SK-N-SH (cell line): ENCODE data around the gene DPP10. TPM values are rescaled to one million over a fixed set of nuclear protein-coding genes. Genes with fewer than 3 reads are reported as not detected.

Experiments
- CTCF ChIA-PET: fragments of 300-600, 350-600 bp; formaldehyde crosslinking; extraction: SDS; loops from one replicate; lab custom pipeline; 2021; lab: Yijun Ruan, JAX
- POLR2A ChIA-PET: fragments of 350-600 bp; sonication (Branson Sonifier 250); formaldehyde crosslinking; extraction: SDS; loops from one replicate; lab custom pipeline; 2020; ENCODE audit warnings: antibody characterized with exemption, inconsistent platforms; lab: Yijun Ruan, JAX
- DNase-seq: peaks from one replicate; pipeline ENCODE4 v3.0.0; 2012
- H2AFZ ChIP-seq: fragments of 200-600 bp; sonication (generic); 2 replicates; pipeline ENCODE4 v1.8.1; 2016; ENCODE audit warnings: antibody characterized with exemption, mild to moderate bottlenecking, low read depth
- H3F3A ChIP-seq: fragments of 200-600 bp; sonication (generic); replicated peaks from 2 replicates; pipeline ENCODE3; 2016; ENCODE audit warnings: antibody characterized with exemption, mild to moderate bottlenecking; ENCODE audit not compliant: insufficient read depth
- H3K27ac ChIP-seq, 2 experiments: fragments of 200-500 bp in 1 of 2; fragments of 200-600 bp in 1 of 2; sonication (Bioruptor generic) in 1 of 2; sonication (generic), shearing (Covaris generic) in 1 of 2; 2 replicates each; pipeline versions ENCODE4 v1.5.1 to v1.6.1; 2014 to 2016; ENCODE audit warnings: low read depth in 2 of 2, inconsistent platforms in 1 of 2, low read length in 1 of 2, mild to moderate bottlenecking in 1 of 2, mixed read lengths in 1 of 2
- H3K27me3 ChIP-seq: fragments of 200-600 bp; sonication (generic), shearing (Covaris generic); 2 replicates; pipeline ENCODE4 v1.6.1; 2016; ENCODE audit warnings: mixed run types; ENCODE audit not compliant: insufficient read depth
- H3K36me3 ChIP-seq, 2 experiments: fragments of 200-500 bp in 1 of 2; fragments of 200-600 bp in 1 of 2; sonication (Bioruptor generic) in 1 of 2; sonication (generic) in 1 of 2; replicated peaks in 1 of 2; 2 replicates each; pipeline versions ENCODE3 to v1.5.1; 2014 to 2016; ENCODE audit warnings: low read length in 1 of 2, mild to moderate bottlenecking in 1 of 2; ENCODE audit not compliant: insufficient read depth in 2 of 2, control insufficient read depth in 1 of 2
- H3K4me1 ChIP-seq, 2 experiments: fragments of 200-500 bp in 1 of 2; fragments of 200-600 bp in 1 of 2; sonication (Bioruptor generic) in 1 of 2; sonication (generic), shearing (Covaris generic) in 1 of 2; 2 replicates each; pipeline versions ENCODE4 v1.5.1 to v1.6.1; 2014 to 2016; ENCODE audit warnings: low read depth in 1 of 2, low read length in 1 of 2, mixed run types in 1 of 2; ENCODE audit not compliant: insufficient read depth in 2 of 2, control insufficient read depth in 1 of 2
- H3K4me2 ChIP-seq: fragments of 200-600 bp; sonication (generic), shearing (Covaris generic); 2 replicates; pipeline ENCODE4 v1.6.1; 2017; ENCODE audit warnings: mixed run types
- H3K4me3 ChIP-seq, 2 experiments: fragments of 200-500 bp in 1 of 2; fragments of 200-600 bp in 1 of 2; sonication (Bioruptor generic) in 1 of 2; sonication (generic), shearing (Covaris generic) in 1 of 2; 2 replicates each; pipeline versions ENCODE4 v1.5.1 to v1.8.1; 2014 to 2016; ENCODE audit warnings: low read depth in 2 of 2, inconsistent platforms in 1 of 2, low read length in 1 of 2, mild to moderate bottlenecking in 1 of 2, mixed read lengths in 1 of 2, moderate library complexity in 1 of 2
- H3K79me2 ChIP-seq: fragments of 200-600 bp; sonication (generic); 2 replicates; pipeline ENCODE4 v1.8.1; 2017; ENCODE audit warnings: mild to moderate bottlenecking; ENCODE audit not compliant: insufficient read depth
- H3K9ac ChIP-seq: fragments of 200-600 bp; sonication (generic); 2 replicates; pipeline ENCODE4 v1.6.1; 2017; ENCODE audit warnings: mixed run types
- H3K9me2 ChIP-seq: fragments of 200-600 bp; sonication (generic); 2 replicates; pipeline ENCODE4 v1.6.1; 2017; ENCODE audit warnings: mixed run types
- H3K9me3 ChIP-seq: fragments of 200-600 bp; sonication (generic); 2 replicates; pipeline ENCODE4 v1.6.1; 2017; ENCODE audit warnings: mixed run types, mild to moderate bottlenecking, moderate library complexity
- H4K20me1 ChIP-seq: fragments of 200-600 bp; sonication (generic); 2 replicates; pipeline ENCODE4 v1.6.1; 2017; ENCODE audit warnings: mild to moderate bottlenecking, mixed run types; ENCODE audit not compliant: insufficient read depth
- CHD2 ChIP-seq: fragments of 150-350 bp; IDR thresholded peaks from 2 replicates; pipeline ENCODE4 v1.6.1; 2018; ENCODE audit warnings: low read length; ENCODE audit not compliant: partially characterized antibody
- CTCF ChIP-seq: fragments of 200-600 bp; sonication (generic); IDR thresholded peaks from 2 replicates; pipeline ENCODE4 v1.6.1; 2017; ENCODE audit warnings: antibody characterized with exemption, mild to moderate bottlenecking, moderate library complexity
- EP300 ChIP-seq, 2 experiments: IDR thresholded peaks; 2 replicates each; pipeline versions ENCODE4 v1.4.0 to v1.6.1; 2012; ENCODE audit warnings: borderline replicate concordance in 1 of 2, low read depth in 1 of 2, low read length in 1 of 2
- FOXJ3 ChIP-seq: sonication (generic); formaldehyde crosslinking; IDR thresholded peaks from 2 replicates; pipeline ENCODE4 v1.5.1; 2020; ENCODE audit warnings: mild to moderate bottlenecking, missing genetic modification reagents
- GATA2 ChIP-seq: sonication (generic); formaldehyde crosslinking; IDR thresholded peaks from 2 replicates; pipeline ENCODE4 v1.5.0; 2020; ENCODE audit warnings: mild to moderate bottlenecking, missing genetic modification reagents
- MEF2A ChIP-seq: IDR thresholded peaks from 2 replicates; pipeline ENCODE4 v1.4.0; 2012; ENCODE audit warnings: low read depth, borderline replicate concordance
- MXI1 ChIP-seq: IDR thresholded peaks from 2 replicates; pipeline ENCODE4 v1.6.1; 2012; ENCODE audit warnings: mild to moderate bottlenecking, low read depth, low read length, improper control_type of control experiment
- NRF1 ChIP-seq: IDR thresholded peaks from 2 replicates; pipeline ENCODE4 v1.6.1; 2012; ENCODE audit warnings: low read depth, mild to moderate bottlenecking, low read length
- PBX3 ChIP-seq: IDR thresholded peaks from 2 replicates; pipeline ENCODE4; 2012
- POLR2AphosphoS5 ChIP-seq: IDR thresholded peaks from 2 replicates; pipeline ENCODE4 v1.6.1; 2012; ENCODE audit warnings: low read depth, low read length
- RAD21 ChIP-seq: IDR thresholded peaks from 2 replicates; pipeline ENCODE4 v1.6.1; 2012; ENCODE audit warnings: mild to moderate bottlenecking, low read length
- REST ChIP-seq: IDR thresholded peaks from 2 replicates; pipeline ENCODE4 v1.6.1; 2012; ENCODE audit warnings: mild to moderate bottlenecking, low read depth, low read length, moderate library complexity
- RFX5 ChIP-seq: IDR thresholded peaks from 2 replicates; pipeline ENCODE4 v1.6.1; 2012; ENCODE audit warnings: mild to moderate bottlenecking, improper control_type of control experiment, low read length
- RXRA ChIP-seq: IDR thresholded peaks from 2 replicates; pipeline ENCODE4 v1.4.0; 2012; ENCODE audit warnings: low read depth, mild to moderate bottlenecking, borderline replicate concordance
- SIN3A ChIP-seq: IDR thresholded peaks from 2 replicates; pipeline ENCODE4 v1.6.1; 2012; ENCODE audit warnings: low read depth, mild to moderate bottlenecking, low read length, moderate library complexity, borderline replicate concordance
- TCF12 ChIP-seq: IDR thresholded peaks from 2 replicates; pipeline ENCODE4 v1.4.0; 2012
- TEAD4 ChIP-seq: IDR thresholded peaks from 2 replicates; pipeline ENCODE4 v1.4.0; 2012; ENCODE audit warnings: mild to moderate bottlenecking, borderline replicate concordance; ENCODE audit not compliant: insufficient read depth
- USF1 ChIP-seq: IDR thresholded peaks from 2 replicates; pipeline ENCODE4 v1.4.0; 2012; ENCODE audit warnings: low read depth, borderline replicate concordance
- YY1 ChIP-seq: IDR thresholded peaks from 2 replicates; pipeline ENCODE4 v1.4.0; 2012; ENCODE audit warnings: low read depth, mild to moderate bottlenecking
- WGBS: methylation state at CpG from one replicate; pipeline ENCODE4 v1.1.6; 2017; ENCODE audit warnings: low lambda C conversion rate; 5-methylcytosine and 5-hydroxymethylcytosine counted together
- polyA plus RNA-seq, 3 experiments: library from polyadenylated mRNA; depleted of rRNA; stranded (reverse); fragments of >200 nt; gene quantifications; 2 replicates each; pipeline ENCODE4 v1.2.3, GENCODE V29; 2012
- TF ChIP-seq, protein P1 (sequence below): fragments of 150-350 bp; IDR thresholded peaks from 2 replicates; pipeline ENCODE4 v1.6.1; 2016; ENCODE audit warnings: mild to moderate bottlenecking, low read depth, low read length

The DPP10 gene
- polyA plus RNA-seq, 1 of the 3 experiments (the other 2 are of a cell fraction): not detected

DNA sequence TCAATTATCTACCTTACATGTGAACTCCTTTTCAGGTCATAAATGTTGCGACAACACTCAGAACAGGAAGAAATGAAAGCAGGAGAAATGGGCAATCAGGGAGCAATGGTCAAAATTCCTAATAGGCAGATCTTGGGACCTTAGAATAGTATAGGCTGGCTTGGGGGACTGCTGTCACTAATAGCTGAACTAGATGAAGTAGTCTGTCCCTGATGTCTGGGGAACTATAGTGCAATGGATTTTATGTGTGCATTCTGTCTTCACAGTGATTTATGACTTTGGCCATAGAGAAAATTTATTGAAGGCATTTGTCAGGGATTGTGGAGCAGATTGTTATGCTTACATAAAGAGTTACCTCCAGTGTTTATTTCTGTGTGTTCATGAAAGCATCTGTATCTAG, 6.1 kb upstream of the DPP10 start:
- TF ChIP-seq MEF2A (no peak), CTCF (no peak), TEAD4 (no peak), EP300 (IDR thresholded peaks at IDR 0.05; ENCODE audit: borderline replicate concordance in 1 of 2, low read depth in 1 of 2, low read length in 1 of 2) (no peak), SIN3A (no peak), CHD2 (no peak), RFX5 (no peak), FOXJ3 (CRISPR knock-in tag) (no peak), GATA2 (CRISPR knock-in tag) (no peak), RAD21 (no peak), NRF1 (no peak), RXRA (no peak), REST (no peak), POLR2AphosphoS5 (no peak), USF1 (no peak), MXI1 (no peak), YY1 (no peak), TCF12 (no peak), PBX3 (no peak)
- TF ChIP-seq, protein P1, sequence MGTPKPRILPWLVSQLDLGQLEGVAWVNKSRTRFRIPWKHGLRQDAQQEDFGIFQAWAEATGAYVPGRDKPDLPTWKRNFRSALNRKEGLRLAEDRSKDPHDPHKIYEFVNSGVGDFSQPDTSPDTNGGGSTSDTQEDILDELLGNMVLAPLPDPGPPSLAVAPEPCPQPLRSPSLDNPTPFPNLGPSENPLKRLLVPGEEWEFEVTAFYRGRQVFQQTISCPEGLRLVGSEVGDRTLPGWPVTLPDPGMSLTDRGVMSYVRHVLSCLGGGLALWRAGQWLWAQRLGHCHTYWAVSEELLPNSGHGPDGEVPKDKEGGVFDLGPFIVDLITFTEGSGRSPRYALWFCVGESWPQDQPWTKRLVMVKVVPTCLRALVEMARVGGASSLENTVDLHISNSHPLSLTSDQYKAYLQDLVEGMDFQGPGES: no peak
- H3K36me3 ChIP-seq: no peaks in the 10 kb centered on the region
- H3K27ac ChIP-seq: no peak overlapping the region
- no peaks in the 10 kb centered on the region for H3F3A ChIP-seq
- WGBS: 4% methylated on average over 1 of the region's 1 CpG
- H3K79me2 ChIP-seq: no peaks in the 10 kb centered on the region
- H3K9me3 ChIP-seq: peaks cover 3% of the 10 kb centered on the region; the same call in 1 of the 2 replicates
- no peaks in the 10 kb centered on the region for H3K4me1 ChIP-seq
- ChIA-PET POLR2A (no interaction called here), CTCF (interaction anchor here (0.5 kb wide), 1 partner anchor 9 kb away, joined by 3 read pairs; no protein-coding TSS in a partner anchor)
- no peaks in the 10 kb centered on the region for H4K20me1 ChIP-seq
- H3K9ac ChIP-seq: no peak overlapping the region
- no peak overlapping the region for H3K4me2 ChIP-seq
- no peaks in the 10 kb centered on the region for H3K27me3 ChIP-seq
- H2AFZ ChIP-seq: no peak overlapping the region
- no peak for DNase-seq
- H3K4me3 ChIP-seq: no peak overlapping the region
- H3K9me2 ChIP-seq: no peaks in the 10 kb centered on the region
